Activated T-cell treated with anti-CD3 and anti-CD28 coated beads for 1 hour (primary cell): ENCODE data around the gene XRRA1.
A peak's percentile ranks its signal among the peaks of the same experiment; 100 is the strongest.

Experiments used
- DNase-seq: peaks from one replicate; pipeline ENCODE4 v3.0.0-alpha.2; 2020; ENCODE audit warnings: low read depth

Gene XRRA1

DNA sequence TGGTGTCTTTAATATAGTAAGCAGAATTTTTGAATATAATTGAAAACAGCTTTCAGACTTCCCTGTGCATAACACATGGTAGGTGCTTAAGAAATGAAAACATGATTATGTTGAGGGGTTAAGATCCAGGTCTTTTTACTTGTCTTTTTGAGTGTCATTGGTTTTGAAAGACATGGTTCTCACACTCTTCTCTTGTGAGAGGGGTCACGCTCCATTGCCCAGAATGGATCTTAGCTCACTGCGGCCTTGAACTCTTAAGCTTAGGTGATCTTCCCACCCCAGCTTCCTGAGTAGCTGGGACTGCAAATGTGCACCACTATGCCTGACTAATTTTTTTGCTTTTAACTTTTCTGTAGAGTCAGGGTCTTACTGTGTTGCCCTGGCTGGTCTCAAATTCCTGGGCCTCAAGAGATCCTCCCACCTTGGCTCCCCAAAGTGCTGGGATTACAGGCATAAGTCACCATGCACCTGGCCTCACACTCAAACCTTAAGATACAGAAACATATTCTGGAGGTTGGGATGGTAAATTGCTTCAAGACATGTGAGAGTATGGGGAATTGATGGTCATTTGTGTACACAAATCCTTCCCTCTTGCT lies 1.6 kb upstream of the XRRA1 start:
- DNase-seq, result no peak

DNA sequence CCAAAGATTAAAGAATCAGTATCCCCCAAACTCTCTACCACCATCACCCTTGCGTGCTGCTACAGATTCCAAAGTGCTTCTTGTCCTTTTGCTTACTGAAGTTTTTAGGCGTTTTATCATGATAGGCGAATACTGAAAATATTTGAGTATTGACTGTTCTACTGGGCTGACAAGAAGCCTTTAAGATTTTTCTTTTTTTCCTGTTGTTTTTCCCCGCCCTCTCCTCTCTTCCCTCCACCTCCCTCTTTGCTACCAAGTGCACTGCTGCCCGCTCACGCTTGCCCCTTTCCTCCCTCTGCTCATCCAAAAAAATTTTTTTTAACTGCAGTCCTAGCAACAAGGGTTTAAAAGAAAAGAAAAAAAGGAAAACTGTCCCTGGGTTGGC lies 854 bp upstream of the XRRA1 start:
- DNase-seq, result no peak

DNA sequence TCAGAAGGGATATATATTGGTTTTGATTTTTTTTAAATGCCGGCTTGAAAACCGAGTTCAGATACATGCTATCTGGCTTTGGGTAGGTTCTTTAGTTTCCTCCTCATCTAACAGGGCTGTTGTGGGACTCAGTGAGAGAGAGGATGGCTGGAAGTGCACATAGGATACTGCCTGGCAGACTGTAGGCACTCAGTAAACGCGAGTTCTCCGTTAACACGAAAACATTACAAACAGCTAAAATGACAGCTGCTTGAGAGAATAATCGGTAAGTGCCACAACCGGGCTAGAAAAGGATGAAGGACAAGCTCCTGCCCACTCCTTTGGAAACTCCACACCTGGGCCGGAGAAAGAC lies 369 bp downstream of the XRRA1 start:
- DNase-seq, result no peak

DNA sequence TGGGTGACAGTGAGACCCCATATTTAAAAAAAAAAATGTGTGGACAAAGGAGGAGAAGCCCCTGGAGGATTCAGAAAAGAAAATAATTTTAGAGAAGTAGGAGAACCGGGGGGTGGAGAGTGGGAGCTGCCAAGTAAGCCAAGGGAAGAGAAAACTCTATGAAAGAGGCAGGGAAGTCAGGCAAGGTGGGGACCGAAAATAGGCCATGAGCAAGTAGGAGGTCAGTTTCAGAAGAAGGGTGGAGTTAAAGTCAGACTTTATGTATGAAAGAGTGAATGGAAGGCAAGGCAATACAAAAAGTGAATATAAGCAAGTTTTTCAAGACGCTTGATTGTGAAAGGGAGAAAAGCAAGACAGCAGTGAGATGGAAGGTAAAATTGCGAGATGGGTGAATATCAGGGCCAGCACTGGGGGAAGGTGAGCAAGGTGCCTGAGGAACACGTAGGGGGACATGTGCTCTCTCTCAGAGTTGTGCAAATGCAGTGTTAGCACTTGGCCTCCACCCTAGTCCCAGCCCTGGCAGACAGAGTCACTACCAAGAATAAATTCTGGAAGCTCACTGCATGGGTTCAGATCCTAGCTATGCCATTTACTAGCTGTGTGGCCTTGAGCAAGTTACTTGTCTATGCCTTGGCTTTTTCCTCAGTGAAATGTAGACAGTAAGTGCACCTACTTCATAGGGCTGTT lies 6.7 kb downstream of the XRRA1 start:
- DNase-seq, result no peak

DNA sequence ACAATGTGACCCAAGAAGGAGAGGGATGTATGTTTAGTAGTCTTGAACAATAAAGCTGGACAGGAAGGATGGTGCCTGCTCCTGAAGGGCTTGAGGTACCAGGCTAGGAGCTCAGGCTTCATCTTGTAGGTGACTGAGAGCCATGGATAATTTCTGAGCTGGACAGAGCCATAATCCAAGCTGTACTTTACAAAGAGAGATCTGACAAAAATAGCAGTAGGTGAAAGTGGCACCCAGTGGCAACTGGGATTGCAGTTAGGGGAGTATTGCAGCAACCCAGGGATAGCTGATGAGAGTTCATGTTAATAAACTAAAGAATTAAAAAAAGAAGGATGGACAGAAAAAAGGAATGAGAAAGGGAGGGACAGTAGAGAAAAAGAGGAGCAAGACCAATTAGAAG lies 7.4 kb downstream of the XRRA1 start:
- no peak for DNase-seq

DNA sequence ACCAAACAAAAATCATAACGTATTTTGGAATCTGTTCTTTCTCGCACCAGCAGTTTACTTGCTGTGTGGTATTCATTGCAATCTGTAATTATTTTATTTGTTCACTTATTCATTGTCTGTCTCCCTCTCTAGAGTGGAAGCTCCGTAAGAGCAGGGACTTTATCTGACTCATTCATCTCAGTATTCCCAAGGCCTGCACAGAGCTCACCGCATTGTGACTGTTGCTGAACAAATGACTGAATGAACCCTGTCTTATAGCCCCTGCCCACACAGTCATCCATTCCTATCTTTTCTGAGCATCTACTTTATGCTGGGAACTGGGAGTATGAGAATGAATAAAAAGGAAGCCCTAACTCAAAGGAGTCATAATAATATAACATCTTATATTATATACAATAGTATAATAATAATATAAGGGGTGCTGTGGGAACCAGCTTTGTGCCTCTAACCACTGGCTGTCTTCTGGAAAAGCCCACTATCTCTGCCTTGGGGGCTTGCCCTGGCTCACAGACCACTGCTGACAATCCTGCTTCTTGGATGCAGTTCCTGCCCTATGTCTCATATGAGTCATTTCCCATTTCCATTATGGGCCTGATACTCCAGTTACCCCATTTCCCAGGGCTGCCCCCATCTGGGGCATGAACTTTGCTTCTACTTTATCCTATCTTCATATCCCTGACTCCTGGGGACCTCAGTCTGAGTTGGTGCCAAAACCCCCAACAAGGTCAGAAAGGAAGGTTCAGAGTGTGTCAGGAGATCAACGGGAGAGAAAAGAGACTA lies 11.0 kb downstream of the XRRA1 start:
- DNase-seq, result no peak

DNA sequence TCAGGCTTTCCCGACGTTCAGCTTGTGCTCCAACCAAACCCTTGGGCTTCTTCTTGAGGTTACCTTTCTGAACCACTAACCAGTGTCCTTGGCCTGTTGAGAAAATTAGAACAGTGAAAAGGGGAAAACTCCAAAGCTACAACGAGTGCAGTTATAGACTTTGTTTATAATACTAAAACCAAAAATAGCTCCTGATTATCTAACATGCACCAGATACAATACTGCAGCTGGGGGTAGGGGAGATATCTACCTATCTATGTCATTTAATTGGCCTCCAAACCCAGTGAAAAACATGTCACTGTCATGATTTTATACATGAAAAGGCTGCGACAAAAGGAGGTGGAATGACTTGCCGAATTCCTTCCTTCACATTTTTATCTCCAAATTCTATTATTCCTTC lies 11.9 kb downstream of the XRRA1 start:
- DNase-seq, result no peak

DNA sequence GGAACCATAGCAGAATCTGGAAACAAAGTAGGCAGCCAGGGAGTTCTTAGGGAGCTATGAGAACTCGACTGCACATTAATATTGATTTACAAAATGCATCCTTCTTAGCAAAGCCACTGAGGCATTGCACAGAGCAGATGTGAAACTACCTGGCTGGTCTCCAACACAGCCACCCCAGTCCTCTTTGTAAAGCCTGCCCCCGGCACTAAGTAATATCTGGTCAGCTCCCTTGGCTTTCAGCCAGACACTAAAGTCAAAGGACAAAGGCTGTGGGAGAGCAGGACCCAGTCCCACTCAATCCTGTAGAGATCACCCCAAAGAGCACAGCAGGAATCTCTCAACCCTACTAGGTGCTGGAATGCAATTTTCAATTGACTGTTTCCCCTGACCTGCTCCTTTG lies 12.8 kb downstream of the XRRA1 start:
- no peak for DNase-seq

DNA sequence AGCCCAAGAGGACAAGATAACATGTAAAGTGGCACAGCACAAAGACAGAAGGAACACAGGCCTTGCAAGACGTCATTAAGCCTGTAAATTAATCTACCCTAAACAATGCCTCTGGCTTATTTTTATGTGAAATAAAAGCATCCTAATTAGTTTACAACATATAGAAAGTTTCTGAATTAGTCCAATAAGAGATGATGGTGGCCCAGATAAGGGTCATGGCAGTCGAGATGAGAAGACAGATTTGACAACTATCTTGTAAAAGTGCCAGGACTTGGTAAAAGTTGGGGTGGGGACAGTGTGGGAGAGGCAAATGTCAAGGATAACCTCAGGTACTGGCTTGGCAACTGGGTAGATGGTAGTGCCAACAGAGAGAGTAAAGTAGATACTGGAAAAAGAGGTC lies 13.6 kb downstream of the XRRA1 start:
- DNase-seq, result no peak

DNA sequence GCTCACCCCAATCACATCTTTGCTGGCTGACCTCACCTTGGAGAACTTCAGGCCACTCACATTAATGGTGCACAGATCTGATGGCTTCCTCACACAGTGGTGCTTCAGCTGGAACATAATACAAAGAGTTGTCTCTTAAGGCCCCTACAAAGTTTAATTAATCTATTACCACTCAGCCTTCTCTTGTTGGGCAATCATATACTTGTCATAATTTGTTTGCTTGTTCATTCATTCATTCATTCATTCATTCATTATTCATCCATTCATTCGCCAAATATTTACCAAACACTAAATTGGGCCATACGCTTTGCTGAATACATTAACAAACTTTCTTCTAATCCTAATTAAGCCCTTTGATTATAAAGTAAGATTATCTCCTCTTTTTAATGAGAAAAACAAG lies 15.1 kb downstream of the XRRA1 start:
- no peak for DNase-seq

DNA sequence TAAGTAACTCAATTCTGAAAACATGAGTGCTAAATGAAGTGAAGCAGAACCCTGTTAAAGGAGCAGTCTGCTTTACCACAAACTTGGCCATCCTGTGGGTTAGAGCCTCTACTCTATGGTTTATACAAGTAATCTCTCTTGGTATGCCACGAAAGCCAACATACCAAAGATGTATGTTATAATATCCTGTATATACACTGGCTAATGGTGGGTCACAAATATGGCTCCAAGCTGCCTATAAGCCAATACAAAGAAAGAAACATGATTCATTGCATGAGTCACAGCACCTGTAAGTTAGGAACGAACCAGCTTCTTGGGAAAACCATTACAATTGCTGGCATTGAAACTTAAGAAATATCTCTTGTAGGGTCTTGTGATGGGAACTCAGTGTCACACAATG lies 16.1 kb downstream of the XRRA1 start:
- no peak for DNase-seq

DNA sequence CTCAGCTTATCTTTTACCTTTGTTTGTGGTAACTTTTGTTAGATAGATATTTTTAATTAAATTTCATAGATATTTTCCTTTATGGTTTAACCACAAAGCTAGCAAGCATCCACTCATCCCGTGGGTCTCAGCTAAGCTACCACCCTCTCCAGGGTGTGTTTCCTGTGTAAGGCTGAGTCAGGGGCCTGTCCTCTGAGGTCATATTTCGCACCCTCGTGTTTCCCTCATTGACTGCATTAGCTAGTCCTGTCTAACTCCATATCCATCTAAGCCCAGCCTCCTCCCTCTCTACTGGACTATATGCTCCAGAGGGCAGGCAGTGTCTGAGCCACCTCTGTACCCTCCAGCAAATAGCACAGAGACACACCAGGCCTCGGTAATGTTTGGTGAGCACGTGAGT lies 16.7 kb downstream of the XRRA1 start:
- no peak for DNase-seq

DNA sequence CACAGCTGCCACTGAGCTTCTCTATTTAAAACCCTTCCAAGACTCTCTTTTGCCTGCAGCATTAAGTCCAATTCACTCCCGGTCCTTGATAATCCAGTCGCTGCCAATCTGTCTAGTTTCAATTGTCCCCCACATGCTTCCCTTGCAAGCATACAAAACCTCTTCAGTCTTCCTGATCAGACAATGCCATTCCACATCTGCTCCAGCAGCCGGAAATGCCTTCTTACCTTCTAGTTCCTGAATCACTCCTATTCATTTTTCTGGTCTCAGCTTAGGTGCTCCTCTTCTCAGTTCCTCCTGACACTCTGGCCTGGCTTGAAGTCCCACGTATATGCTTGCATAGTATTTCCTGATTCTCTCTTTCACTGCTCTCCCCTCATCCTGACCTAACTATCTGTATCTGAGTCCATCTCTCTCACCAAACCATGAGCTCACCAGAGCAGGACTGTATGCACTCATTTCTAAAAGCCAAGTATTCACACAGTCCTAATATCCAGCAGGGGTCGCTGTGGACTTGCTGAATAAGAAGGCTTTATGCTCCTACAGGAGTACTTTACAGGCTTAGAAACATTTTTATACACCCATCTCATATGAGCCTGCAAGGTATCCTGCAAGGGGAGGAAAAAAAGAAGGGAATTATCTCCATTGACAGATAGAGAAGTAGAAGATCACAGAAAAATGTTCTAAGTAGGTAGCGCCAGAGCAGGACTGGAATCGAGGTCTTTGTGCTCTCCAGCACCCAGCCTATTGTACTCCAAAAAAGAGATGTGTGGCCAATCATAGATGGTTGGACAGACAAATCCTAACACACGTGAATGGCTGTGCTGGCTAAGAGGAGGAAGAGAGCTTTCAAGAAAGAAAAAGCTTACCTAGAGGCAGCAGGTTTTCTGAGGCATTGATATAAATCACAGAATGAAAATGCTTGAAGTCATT lies 19.2 kb downstream of the XRRA1 start:
- DNase-seq, result peak; percentile 48

DNA sequence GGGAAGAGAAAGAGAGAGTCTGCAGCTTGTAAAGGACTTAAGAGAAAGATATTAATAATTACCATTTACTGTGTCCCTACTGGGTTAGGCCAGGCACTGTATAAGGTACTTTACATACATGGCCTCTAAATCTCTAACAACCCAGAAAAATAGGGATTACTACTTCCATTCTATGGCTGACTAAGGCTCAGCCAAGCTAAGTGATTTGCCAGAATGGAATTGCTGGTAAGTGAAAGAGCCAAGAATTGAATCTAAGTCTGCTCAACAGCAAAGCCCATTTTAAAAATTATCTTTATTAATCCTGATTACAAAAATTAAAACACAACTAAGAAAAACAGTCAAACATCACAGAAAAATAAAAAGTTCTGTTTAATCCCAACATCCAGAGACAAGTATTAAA lies 21.4 kb downstream of the XRRA1 start:
- DNase-seq, result no peak

DNA sequence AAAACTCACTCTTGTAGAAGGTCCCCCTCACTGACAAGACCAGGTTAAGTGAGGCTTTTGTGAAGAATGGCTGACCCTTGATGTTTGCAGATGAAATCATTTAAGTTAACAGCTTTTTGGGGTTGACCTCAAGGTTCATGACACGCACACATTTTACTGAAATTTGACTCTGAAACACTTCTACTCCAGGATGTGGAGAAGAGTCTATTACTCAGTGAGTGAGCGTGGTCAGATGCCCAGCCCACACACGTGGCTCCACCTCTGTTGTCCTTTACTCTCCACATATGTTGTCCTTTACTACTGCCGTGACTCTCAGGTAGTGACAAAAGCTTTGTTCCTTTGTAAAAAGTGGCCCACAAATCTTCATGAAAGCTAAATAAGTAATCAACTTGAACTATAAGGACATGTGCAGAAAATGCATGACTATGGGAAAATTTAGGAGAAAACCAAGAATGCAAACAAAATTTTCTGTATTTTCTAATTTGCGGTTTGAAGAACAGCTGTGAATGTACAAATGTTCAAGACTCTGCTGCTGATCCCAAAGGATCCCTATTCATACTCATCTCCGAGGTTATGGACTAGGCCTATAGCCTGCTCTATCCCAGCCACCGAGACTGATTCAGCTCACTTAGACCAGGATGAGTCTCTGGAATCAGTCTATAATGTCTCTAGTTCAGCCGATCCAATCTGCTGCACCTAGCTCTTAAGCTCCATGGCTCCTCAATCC lies 22.4 kb downstream of the XRRA1 start:
- DNase-seq, result no peak

DNA sequence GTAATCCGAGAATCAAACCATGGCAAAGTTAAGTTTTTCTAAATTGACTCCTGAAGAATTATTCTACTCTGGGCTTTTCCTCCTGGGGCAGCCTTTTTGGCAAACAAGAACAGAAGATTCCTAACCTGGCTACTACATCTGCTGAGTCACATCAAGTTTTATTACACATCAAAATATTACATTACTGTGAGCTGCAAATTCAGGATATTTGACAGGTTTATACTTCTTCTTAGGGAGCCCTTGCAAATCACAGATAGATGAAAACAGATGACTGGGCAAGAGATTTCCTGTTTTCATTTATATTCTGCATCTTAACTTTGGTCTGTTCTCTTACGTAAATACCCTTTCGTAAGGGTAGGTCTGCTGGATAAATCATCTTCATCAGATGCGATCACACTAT lies 23.6 kb downstream of the XRRA1 start:
- DNase-seq, result no peak

DNA sequence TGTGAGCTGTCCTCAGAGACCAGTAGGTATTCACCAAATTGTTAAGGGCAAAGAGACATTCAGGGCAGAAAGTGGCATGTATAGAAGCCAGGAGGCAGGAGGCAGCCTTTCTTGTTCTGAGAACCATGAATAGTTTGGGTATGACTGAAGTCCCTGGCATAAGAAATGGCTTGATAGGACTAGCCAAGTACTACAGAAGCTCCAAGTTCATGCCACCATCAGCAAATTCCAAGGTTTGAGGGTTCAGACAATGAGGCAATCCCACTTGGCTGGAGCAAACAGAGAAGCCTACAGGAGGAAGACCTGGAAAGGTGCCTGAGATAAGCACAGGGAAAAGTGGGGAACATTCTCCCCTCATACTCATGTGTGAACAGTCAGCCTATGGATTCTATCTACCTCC lies 25.8 kb downstream of the XRRA1 start:
- DNase-seq, result no peak

DNA sequence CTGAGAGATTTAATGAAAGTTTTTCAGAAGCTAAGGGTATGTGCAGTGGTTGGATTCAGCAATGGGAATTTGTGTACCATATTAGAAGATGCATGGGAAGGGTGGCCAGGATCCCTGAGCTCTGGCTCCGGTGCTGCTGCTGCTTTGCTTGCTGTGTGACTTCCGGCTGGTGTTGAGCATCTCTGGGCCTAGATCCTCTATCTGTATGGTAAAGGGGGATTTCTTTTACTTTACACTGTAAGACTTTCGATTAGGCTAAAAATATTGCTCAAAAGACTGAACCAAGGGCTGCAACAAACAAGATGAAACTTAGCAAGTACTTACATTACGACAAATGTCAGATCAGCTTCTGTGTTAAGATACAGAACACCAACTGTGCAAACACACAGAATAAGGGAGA lies 39.1 kb downstream of the XRRA1 start:
- DNase-seq, result no peak

DNA sequence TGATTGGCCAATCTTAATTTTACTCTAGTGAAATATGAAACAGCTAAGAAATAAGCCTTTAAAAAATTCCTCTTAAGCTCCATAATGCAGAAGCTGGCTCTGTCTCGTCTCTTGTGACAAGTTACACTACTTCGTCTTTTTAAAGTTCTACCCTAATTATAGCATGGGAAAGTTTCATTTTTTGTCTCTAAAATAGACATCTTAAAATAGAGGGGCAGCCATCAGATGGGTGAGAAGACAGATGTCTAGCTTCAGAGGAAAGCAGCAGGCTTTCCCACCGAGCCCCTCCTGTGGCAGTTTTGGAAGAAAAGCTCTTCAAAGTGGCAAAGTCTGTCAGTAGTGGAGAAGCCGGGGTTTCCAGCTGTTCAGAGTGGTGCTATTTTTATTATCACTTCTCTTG lies 39.5 kb downstream of the XRRA1 start:
- no peak for DNase-seq

DNA sequence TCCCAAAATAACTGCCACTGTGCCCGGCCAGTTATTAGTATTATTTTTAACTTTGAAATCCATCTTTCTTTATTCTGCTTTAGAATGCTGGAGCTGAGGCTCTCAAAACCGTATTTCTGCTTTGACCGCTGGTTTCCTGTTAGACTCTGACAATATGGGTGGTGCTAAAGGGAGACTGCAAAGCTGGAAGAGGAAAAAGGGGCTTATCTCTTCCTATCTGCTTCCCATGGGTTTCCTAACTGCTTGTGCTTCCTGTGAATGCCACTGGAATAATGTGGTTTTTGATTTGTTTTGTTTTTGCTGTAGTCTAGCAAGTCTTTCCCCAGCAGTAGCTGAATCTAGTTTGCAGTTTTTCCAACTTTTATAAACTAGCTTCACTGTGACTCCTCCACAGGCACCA lies 43.6 kb downstream of the XRRA1 start:
- DNase-seq, result no peak

DNA sequence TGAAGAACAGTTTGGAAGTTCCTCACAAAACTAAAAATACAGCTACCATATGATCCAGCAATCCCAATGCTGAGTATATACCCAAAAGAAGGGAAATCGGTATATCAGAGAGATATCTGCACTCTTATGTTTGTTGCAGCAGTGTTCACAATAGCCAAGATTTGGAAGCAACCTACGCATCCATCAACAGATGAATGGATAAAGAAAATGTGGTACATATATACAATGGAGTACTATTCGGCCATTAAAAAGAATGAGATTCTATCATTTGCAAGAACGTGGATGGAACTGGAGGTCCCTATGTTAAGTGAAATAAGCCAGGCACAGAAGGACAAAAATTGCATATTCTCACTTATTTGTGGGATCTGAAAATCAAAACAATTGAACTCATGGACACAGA lies 46.5 kb downstream of the XRRA1 start:
- no peak for DNase-seq

DNA sequence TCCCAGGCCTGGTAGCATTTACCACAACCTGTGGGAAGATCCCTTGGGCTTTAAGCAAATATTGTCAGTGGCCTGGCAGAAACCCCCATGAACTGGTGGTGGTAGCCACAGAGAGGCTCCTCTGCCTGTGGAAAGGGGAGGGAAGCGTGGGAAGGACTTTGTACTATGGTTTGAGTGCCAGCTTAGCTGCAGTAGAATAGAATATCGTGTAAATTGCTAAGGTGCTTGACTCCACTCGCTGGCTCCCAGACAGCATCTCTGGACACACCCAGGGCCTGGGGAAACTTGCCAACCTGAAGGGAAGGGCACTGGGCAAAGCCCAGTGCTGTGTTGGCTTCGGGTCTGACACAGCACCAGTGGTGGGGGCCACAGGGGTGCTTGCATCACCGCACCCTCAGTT lies 52.6 kb downstream of the XRRA1 start:
- no peak for DNase-seq
